ENCODE measurements around the gene PIWIL4. TPM values are rescaled to one million over a fixed set of nuclear protein-coding genes. Genes with fewer than 3 reads are reported as not detected.

PIWIL4 gene
- total RNA-seq, 4 donors from 2014 or later = 1.5 to 5.1 (median 3.5) TPM

- H3K9me3 ChIP-seq = no peaks in the 10 kb centered on the region
- no peak for DNase-seq
- WGBS, 2 donors = 89 to 91% methylated on average over 1 of the region's 1 CpG
- H3K27ac ChIP-seq = no peak overlapping the region
- TF ChIP-seq POLR2A (IDR thresholded peaks at IDR 0.05) (no peak), CTCF (IDR thresholded peaks at IDR 0.05) (no peak)
- intact Hi-C loops (cut with DNase I) = loop anchor here (5.0 kb wide), 1 partner anchor 73 kb away; no protein-coding TSS in a partner anchor
- no peaks in the 10 kb centered on the region for H3K27me3 ChIP-seq
- H3K4me3 ChIP-seq (replicated peaks in 1 of 3) = no peak overlapping the region
- H3K4me1 ChIP-seq = peaks cover 12 to 14% of the 10 kb centered on the region in 2 donors
- H3K36me3 ChIP-seq = no peaks in the 10 kb centered on the region
Measured at GRCh38 chr11:94524341-94524740, 42.8 kb upstream of the PIWIL4 start.

DNA sequence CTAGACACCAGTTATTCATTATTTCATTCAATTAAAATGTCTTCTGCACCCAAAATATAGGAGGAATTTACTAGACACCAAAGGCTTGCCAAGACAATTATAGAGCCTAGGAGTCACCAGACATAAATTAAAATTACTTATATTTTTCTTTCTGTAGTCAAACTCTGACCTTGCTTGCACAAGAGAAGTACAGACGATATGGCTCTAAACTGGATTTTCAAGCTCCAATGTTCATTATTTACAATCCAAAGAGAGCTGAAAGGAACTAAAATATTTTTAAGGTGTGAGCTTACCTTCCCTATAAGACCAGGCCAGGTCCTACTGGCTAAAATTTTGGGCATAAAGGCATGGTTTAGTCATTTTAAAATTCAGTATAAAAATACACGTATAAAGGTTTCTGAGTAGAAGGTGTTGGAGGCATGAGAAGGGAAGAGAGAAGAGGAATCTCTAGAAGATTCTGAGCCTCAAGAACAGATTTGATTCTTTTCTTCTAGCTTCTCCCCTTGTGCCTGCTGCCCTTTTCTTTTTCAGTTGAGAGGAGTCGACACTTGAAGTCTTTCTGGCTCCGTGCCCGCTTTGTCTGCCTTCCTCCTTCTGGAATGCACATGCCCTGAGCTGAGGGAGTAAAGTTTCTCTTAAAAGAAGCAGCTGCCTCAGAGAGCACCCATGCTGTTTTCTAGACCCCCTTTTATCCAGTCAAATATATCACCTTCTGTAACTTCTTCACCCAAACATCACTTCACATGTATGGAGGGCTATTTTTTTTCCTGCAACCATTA is 41.4 kb upstream of the PIWIL4 start:
- intact Hi-C loops (cut with DNase I) = no loop called here
- H3K9me3 ChIP-seq = no peaks in the 10 kb centered on the region
- no peaks in the 10 kb centered on the region for H3K27me3 ChIP-seq
- peak; percentile 96 to 98 for DNase-seq
- H3K36me3 ChIP-seq = no peaks in the 10 kb centered on the region
- peak overlapping the region in 2 of 3 donors; percentile 31 to 34 for H3K27ac ChIP-seq
- 19 to 21% methylated on average over 5 of the region's 5 CpGs for WGBS, 2 donors
- H3K4me3 ChIP-seq (replicated peaks in 1 of 3) = no peak overlapping the region
- TF ChIP-seq POLR2A (IDR thresholded peaks at IDR 0.05) (no peak), CTCF (IDR thresholded peaks at IDR 0.05) (no peak)
- H3K4me1 ChIP-seq = peaks cover 12 to 14% of the 10 kb centered on the region in 2 donors

GRCh38 chr11:94526645-94527438 is 40.3 kb upstream of the PIWIL4 start:
- WGBS, 2 donors = 57% methylated on average over 4 of the region's 4 CpGs
- Histone ChIP-seq H3K9me3 (no peaks in the 10 kb centered on the region), H3K4me3 (replicated peaks in 1 of 3) (no peak overlapping the region), H3K27me3 (no peaks in the 10 kb centered on the region), H3K4me1 (peaks cover 12 to 14% of the 10 kb centered on the region in 2 donors), H3K36me3 (no peaks in the 10 kb centered on the region), H3K27ac (no peak overlapping the region)
- DNase-seq = no peak
- TF ChIP-seq CTCF (IDR thresholded peaks at IDR 0.05) = no peak
- TF ChIP-seq POLR2A (IDR thresholded peaks at IDR 0.05) = no peak
- intact Hi-C loops (cut with DNase I) = no loop called here

DNA sequence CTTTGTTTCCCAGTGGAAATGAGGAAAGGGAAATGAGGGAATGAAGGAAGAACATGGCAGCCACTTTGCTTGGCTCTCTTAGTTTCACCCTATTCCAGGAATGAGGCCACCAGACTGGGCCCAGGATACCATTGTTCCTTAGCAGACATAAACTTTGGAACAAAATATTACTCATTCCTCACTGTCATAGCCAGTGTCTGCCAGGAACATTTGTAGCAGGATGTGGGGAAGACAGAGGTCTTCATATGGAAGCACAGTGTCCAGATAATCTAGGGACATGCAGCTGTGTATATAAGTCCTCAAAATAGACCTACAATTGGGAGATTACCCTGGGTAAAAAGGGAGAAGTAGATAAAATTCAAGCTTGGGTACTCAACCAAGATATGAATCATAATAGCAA is 38.6 kb upstream of the PIWIL4 start:
- Histone ChIP-seq H3K36me3 (no peaks in the 10 kb centered on the region), H3K4me3 (replicated peaks in 1 of 3) (no peak overlapping the region), H3K27me3 (no peaks in the 10 kb centered on the region), H3K27ac (no peak overlapping the region), H3K4me1 (peaks cover 12 to 14% of the 10 kb centered on the region in 2 donors), H3K9me3 (no peaks in the 10 kb centered on the region)
- no peak for DNase-seq
- no peak for TF ChIP-seq CTCF (IDR thresholded peaks at IDR 0.05)
- no peak for TF ChIP-seq POLR2A (IDR thresholded peaks at IDR 0.05)
- intact Hi-C loops (cut with DNase I) = no loop called here

DNA sequence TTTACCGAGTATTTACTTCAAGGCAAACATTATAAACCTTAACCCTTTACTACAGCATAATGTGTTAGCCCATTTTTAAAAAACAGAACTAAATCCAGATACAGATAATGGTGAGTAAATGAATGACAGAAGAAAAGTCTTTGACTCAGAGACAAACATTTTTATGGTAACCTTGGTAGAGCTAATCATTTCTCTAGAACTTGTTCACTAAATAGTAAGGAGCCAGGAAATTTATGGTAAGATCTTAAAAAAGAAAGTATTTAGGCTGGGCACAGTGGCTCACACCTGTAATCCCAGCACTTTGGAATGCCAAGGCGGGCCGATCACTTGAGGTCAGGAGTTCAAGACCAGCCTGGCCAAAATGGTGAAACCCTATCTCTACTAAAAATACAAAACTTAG is 35.0 kb upstream of the PIWIL4 start:
- WGBS, 2 donors = 92 to 94% methylated on average over 3 of the region's 3 CpGs
- intact Hi-C loops (cut with DNase I) = no loop called here
- no peak for TF ChIP-seq CTCF (IDR thresholded peaks at IDR 0.05)
- TF ChIP-seq POLR2A (IDR thresholded peaks at IDR 0.05) = no peak

More for the DNA sequence above, 35.0 kb upstream of the PIWIL4 start:
- H3K27ac ChIP-seq = no peak overlapping the region
- H3K4me3 ChIP-seq (replicated peaks in 1 of 3) = no peak overlapping the region
- H3K9me3 ChIP-seq = no peaks in the 10 kb centered on the region
- peaks cover 4 to 7% of the 10 kb centered on the region in 2 donors for H3K4me1 ChIP-seq
- H3K27me3 ChIP-seq = no peaks in the 10 kb centered on the region
- H3K36me3 ChIP-seq = no peaks in the 10 kb centered on the region
- no peak for DNase-seq
